ENCODE results near the gene CD247.

GRCh38 chr1:167526667-167527383 lies 8.5 kb upstream of the CD247 start:
- TF ChIP-seq SPEN (CRISPR knock-in tag; IDR thresholded peaks at IDR 0.05; ENCODE audit: low read depth) (no peak), ZNF691 (CRISPR knock-in tag; IDR thresholded peaks at IDR 0.05; ENCODE audit: borderline replicate concordance, low read depth) (no peak)
- TF ChIP-seq, protein P1, sequence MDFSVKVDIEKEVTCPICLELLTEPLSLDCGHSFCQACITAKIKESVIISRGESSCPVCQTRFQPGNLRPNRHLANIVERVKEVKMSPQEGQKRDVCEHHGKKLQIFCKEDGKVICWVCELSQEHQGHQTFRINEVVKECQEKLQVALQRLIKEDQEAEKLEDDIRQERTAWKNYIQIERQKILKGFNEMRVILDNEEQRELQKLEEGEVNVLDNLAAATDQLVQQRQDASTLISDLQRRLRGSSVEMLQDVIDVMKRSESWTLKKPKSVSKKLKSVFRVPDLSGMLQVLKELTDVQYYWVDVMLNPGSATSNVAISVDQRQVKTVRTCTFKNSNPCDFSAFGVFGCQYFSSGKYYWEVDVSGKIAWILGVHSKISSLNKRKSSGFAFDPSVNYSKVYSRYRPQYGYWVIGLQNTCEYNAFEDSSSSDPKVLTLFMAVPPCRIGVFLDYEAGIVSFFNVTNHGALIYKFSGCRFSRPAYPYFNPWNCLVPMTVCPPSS (IDR thresholded peaks at IDR 0.05): no peak
